Measurements from ENCODE around the gene C11orf21. TPM values are rescaled to one million over a fixed set of nuclear protein-coding genes. Genes with fewer than 3 reads are reported as not detected.
"Not testable (repeated sequence)": the region's sequence is repeated elsewhere in the genome, so short reads cannot be mapped to it uniquely, and the experiment has no call there.

The C11orf21 gene
- total RNA-seq, 1 donor from 2014 or later, result not detected

DNA sequence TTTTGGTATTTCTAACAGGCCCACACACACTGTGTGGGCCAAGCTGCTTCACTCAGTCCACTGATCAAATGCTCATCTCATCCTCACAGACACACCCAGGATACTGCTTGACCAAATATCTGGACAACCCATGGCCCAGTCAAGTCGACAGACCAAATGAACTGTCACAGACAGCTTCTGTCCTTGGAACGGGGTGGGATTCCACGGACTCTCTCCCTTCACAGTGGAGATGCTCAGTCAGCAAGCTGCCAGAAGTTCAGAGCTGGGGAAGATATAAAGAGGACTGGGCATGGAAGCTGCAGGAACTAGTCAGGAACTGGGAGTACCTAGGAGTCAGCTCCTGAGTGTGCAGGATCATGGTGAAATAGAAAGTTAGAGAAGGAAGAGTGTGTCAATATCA lies 40.8 kb upstream of the C11orf21 start:
- H3K9me3 ChIP-seq (ENCODE audit: insufficient read depth, low read depth, low read length), result no peaks in the 10 kb centered on the region
- Mint-ChIP-seq H3K27me3 (ENCODE audit: low read depth, unreplicated experiment) (peaks cover 31% of the 10 kb centered on the region), H3K4me3 (ENCODE audit: unreplicated experiment) (no peak overlapping the region), H3K9me3 (ENCODE audit: unreplicated experiment) (peaks cover 24% of the 10 kb centered on the region), H3K27ac (ENCODE audit: unreplicated experiment) (no peak overlapping the region), H3K4me1 (ENCODE audit: low read depth, unreplicated experiment) (no peaks in the 10 kb centered on the region), H3K36me3 (ENCODE audit: low read depth, unreplicated experiment) (peaks cover 11% of the 10 kb centered on the region)
- H2AFZ ChIP-seq (ENCODE audit: low read depth, low read length), result no peak overlapping the region
- DNase-seq (ENCODE audit: low read depth) (no peak), FAIRE-seq (no peak)
- H3K27me3 ChIP-seq (ENCODE audit: insufficient read depth, low read length), result peaks cover 3% of the 10 kb centered on the region
- H4K20me1 ChIP-seq (ENCODE audit: insufficient read depth, low read length), result no peaks in the 10 kb centered on the region
- no peaks in the 10 kb centered on the region for H3K79me2 ChIP-seq (ENCODE audit: insufficient read depth, low read length)
- no peak overlapping the region for H3K4me3 ChIP-seq (ENCODE audit: insufficient read depth, low read depth, low read length)
- no peak for TF ChIP-seq EZH2 (IDR thresholded peaks at IDR 0.05; ENCODE audit: insufficient read depth, low read length)
- TF ChIP-seq, protein P1, sequence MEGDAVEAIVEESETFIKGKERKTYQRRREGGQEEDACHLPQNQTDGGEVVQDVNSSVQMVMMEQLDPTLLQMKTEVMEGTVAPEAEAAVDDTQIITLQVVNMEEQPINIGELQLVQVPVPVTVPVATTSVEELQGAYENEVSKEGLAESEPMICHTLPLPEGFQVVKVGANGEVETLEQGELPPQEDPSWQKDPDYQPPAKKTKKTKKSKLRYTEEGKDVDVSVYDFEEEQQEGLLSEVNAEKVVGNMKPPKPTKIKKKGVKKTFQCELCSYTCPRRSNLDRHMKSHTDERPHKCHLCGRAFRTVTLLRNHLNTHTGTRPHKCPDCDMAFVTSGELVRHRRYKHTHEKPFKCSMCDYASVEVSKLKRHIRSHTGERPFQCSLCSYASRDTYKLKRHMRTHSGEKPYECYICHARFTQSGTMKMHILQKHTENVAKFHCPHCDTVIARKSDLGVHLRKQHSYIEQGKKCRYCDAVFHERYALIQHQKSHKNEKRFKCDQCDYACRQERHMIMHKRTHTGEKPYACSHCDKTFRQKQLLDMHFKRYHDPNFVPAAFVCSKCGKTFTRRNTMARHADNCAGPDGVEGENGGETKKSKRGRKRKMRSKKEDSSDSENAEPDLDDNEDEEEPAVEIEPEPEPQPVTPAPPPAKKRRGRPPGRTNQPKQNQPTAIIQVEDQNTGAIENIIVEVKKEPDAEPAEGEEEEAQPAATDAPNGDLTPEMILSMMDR (IDR thresholded peaks at IDR 0.05; ENCODE audit: insufficient read depth, low read depth, low read length), result no peak
- H3K27ac ChIP-seq (ENCODE audit: low read depth, low read length), result no peak overlapping the region
- H3K4me1 ChIP-seq (ENCODE audit: insufficient read depth, low read length), result no peaks in the 10 kb centered on the region
- no peak overlapping the region for H3K9ac ChIP-seq (ENCODE audit: low read length)
- H3K4me2 ChIP-seq (ENCODE audit: low read length), result no peak overlapping the region
- no peaks in the 10 kb centered on the region for H3K36me3 ChIP-seq (ENCODE audit: insufficient read depth, low read length)

DNA sequence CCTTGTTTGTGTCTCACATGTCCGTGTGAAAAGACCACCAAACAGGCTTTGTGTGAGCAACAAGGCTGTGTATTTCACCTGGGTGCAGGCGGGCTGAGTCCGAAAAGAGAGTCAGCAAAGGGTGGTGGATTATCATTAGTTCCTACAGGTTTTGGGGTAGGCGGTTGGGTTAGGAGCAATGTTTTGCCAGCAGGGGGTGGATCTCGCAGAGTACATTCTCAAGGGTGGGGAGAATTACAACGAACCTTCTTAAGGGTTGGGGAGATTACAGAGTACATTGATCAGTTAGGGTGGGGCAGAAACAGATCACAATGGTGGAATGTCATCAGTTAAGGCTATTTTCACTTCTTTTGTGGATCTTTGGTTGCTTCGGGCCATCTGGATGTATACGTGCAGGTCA lies 37.0 kb upstream of the C11orf21 start:
- H3K9me3 ChIP-seq (ENCODE audit: insufficient read depth, low read depth, low read length); H3K4me3 Mint-ChIP-seq (ENCODE audit: unreplicated experiment); H3K4me2 ChIP-seq (ENCODE audit: low read length); H4K20me1 ChIP-seq (ENCODE audit: insufficient read depth, low read length); H3K79me2 ChIP-seq (ENCODE audit: insufficient read depth, low read length); H3K4me3 ChIP-seq (ENCODE audit: insufficient read depth, low read depth, low read length); H2AFZ ChIP-seq (ENCODE audit: low read depth, low read length); H3K27me3 ChIP-seq (ENCODE audit: insufficient read depth, low read length); H3K9ac ChIP-seq (ENCODE audit: low read length); H3K4me1 ChIP-seq (ENCODE audit: insufficient read depth, low read length); H3K36me3 Mint-ChIP-seq (ENCODE audit: low read depth, unreplicated experiment); H3K36me3 ChIP-seq (ENCODE audit: insufficient read depth, low read length); H3K27ac Mint-ChIP-seq (ENCODE audit: unreplicated experiment); H3K4me1 Mint-ChIP-seq (ENCODE audit: low read depth, unreplicated experiment); H3K9me3 Mint-ChIP-seq (ENCODE audit: unreplicated experiment); H3K27ac ChIP-seq (ENCODE audit: low read depth, low read length); DNase-seq (ENCODE audit: low read depth): not testable (repeated sequence)
- peak; percentile 54 for FAIRE-seq
- peaks cover 23% of the 10 kb centered on the region for H3K27me3 Mint-ChIP-seq (ENCODE audit: low read depth, unreplicated experiment)

DNA sequence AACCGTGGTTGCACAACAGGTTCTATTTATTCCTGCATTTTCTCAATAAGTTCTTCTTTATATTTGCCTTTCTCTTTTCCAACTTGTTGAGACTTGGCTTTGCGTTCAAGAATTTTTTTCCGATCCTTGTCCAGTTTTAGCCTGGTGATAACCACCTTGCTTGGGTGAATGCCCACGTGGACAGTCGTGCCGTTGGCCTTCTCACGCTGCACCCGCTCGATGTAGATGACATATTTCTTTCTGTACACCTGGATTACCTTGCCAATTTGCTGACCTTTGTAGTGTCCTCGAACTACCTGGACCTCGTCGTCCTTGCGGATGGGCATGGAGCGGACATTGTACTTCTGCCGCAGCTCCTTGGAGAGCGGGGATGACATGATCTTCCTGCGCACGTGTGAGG lies 33.6 kb upstream of the C11orf21 start:
- FAIRE-seq; DNase-seq (ENCODE audit: low read depth): not testable (repeated sequence)
- H3K27me3 Mint-ChIP-seq (ENCODE audit: low read depth, unreplicated experiment), result peaks cover 20% of the 10 kb centered on the region

DNA sequence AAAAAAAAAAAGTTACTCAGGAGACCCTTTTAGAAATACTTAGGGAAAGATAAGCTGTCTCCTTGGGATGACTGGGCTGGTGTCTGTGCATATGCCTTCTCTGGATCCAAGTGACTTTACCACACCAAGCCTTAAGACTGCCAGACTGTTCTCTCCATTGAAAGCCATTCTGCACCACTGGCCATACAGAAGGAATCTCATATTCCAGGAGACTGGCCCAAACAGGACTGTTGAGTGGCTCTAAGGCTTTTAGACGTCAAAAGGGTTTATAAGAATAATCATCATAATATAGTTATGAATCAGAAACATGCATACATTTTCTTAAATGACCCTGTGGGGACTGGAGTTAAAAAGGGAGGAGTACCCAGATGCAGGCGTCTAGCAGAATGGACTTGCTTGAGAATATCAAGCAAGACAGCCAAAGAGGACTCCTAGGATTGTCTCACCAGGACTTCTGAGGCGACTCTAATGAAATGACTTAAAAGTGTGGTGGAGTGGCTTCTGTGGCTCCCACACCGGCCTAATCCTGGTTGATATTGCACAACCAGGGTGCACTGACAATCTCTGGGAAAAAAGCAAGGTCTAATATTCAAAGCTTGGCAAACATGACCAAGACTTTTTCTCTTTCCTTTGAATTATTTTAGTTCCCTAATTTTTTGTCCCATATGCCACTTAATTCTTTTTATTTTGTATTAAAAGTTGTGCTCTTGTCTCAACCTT lies 31.9 kb upstream of the C11orf21 start:
- H3K9ac ChIP-seq (ENCODE audit: low read length); H3K27me3 ChIP-seq (ENCODE audit: insufficient read depth, low read length); H4K20me1 ChIP-seq (ENCODE audit: insufficient read depth, low read length); H3K9me3 Mint-ChIP-seq (ENCODE audit: unreplicated experiment); H2AFZ ChIP-seq (ENCODE audit: low read depth, low read length); H3K27ac Mint-ChIP-seq (ENCODE audit: unreplicated experiment); H3K36me3 ChIP-seq (ENCODE audit: insufficient read depth, low read length); H3K4me2 ChIP-seq (ENCODE audit: low read length); DNase-seq (ENCODE audit: low read depth); H3K9me3 ChIP-seq (ENCODE audit: insufficient read depth, low read depth, low read length); H3K4me3 Mint-ChIP-seq (ENCODE audit: unreplicated experiment); H3K79me2 ChIP-seq (ENCODE audit: insufficient read depth, low read length); FAIRE-seq; H3K4me1 ChIP-seq (ENCODE audit: insufficient read depth, low read length); H3K27ac ChIP-seq (ENCODE audit: low read depth, low read length); H3K4me3 ChIP-seq (ENCODE audit: insufficient read depth, low read depth, low read length); H3K36me3 Mint-ChIP-seq (ENCODE audit: low read depth, unreplicated experiment); H3K4me1 Mint-ChIP-seq (ENCODE audit: low read depth, unreplicated experiment): not testable (repeated sequence)
- H3K27me3 Mint-ChIP-seq (ENCODE audit: low read depth, unreplicated experiment), result peaks cover 19% of the 10 kb centered on the region

More for the DNA sequence above, 33.6 kb upstream of the C11orf21 start:
- not testable (repeated sequence) for H3K4me3 ChIP-seq (ENCODE audit: insufficient read depth, low read depth, low read length); H3K27me3 ChIP-seq (ENCODE audit: insufficient read depth, low read length); H3K4me2 ChIP-seq (ENCODE audit: low read length); H3K27ac ChIP-seq (ENCODE audit: low read depth, low read length); H3K9me3 Mint-ChIP-seq (ENCODE audit: unreplicated experiment); H3K36me3 ChIP-seq (ENCODE audit: insufficient read depth, low read length); H2AFZ ChIP-seq (ENCODE audit: low read depth, low read length); H4K20me1 ChIP-seq (ENCODE audit: insufficient read depth, low read length); H3K79me2 ChIP-seq (ENCODE audit: insufficient read depth, low read length); H3K4me1 Mint-ChIP-seq (ENCODE audit: low read depth, unreplicated experiment); H3K4me1 ChIP-seq (ENCODE audit: insufficient read depth, low read length); H3K27ac Mint-ChIP-seq (ENCODE audit: unreplicated experiment); H3K4me3 Mint-ChIP-seq (ENCODE audit: unreplicated experiment); H3K9me3 ChIP-seq (ENCODE audit: insufficient read depth, low read depth, low read length); H3K36me3 Mint-ChIP-seq (ENCODE audit: low read depth, unreplicated experiment); H3K9ac ChIP-seq (ENCODE audit: low read length)

DNA sequence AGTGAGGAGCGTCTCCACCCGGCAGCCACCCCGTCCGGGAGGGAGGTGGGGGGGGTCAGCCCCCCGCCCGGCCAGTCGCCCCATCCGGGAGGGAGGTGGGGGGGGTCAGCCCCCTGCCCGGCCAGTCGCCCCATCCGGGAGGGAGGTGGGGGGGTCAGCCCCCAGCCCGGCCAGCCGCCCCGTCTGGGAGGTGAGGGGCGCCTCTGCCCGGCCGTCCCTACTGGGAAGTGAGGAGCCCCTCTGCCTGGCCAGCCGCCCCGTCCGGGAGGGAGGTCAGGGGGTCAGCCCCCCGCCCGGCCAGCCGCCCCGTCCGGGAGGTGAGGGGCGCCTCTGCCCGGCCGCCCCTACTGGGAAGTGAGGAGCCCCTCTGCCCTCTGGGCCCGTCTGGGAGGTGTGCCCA lies 30.9 kb upstream of the C11orf21 start:
- H3K4me1 Mint-ChIP-seq (ENCODE audit: low read depth, unreplicated experiment); H3K36me3 Mint-ChIP-seq (ENCODE audit: low read depth, unreplicated experiment); H3K27me3 ChIP-seq (ENCODE audit: insufficient read depth, low read length); H3K4me3 Mint-ChIP-seq (ENCODE audit: unreplicated experiment); FAIRE-seq; H3K4me2 ChIP-seq (ENCODE audit: low read length); DNase-seq (ENCODE audit: low read depth); H4K20me1 ChIP-seq (ENCODE audit: insufficient read depth, low read length); H3K9me3 ChIP-seq (ENCODE audit: insufficient read depth, low read depth, low read length); H3K9me3 Mint-ChIP-seq (ENCODE audit: unreplicated experiment); H3K79me2 ChIP-seq (ENCODE audit: insufficient read depth, low read length); H3K9ac ChIP-seq (ENCODE audit: low read length); H3K27ac Mint-ChIP-seq (ENCODE audit: unreplicated experiment); H2AFZ ChIP-seq (ENCODE audit: low read depth, low read length); H3K4me3 ChIP-seq (ENCODE audit: insufficient read depth, low read depth, low read length); H3K36me3 ChIP-seq (ENCODE audit: insufficient read depth, low read length); H3K27ac ChIP-seq (ENCODE audit: low read depth, low read length); H3K4me1 ChIP-seq (ENCODE audit: insufficient read depth, low read length): not testable (repeated sequence)
- peaks cover 28% of the 10 kb centered on the region for H3K27me3 Mint-ChIP-seq (ENCODE audit: low read depth, unreplicated experiment)

Measured in astrocyte (in vitro differentiated cells and primary cell).